Measurements from ENCODE around the gene ATG9B. TPM values are rescaled to one million over a fixed set of nuclear protein-coding genes. Genes with fewer than 3 reads are reported as not detected.

Gene ATG9B
- total and polyA plus RNA-seq, 7 donors = 0.12 to 0.18 (median 0.18) TPM; not detected in 4

DNA sequence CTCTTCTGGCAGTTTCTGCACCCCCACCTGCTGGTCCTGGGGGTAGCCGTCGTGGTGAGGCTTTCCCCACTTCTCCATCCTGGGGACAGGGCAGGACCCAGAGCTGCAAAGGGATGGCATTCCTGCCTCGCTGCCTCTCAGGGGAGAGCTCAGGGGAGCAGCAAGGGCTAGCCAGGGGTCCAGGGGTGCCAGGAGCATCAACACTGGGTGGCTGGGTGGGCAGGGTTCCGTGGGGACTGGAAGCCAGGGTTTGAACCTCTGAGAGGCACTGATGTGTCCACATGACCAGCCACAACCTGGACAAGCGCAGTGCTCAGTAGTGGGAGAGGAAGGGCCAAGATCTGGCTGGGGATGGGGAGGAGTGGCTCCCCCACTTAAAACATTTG, 9.6 kb upstream of the ATG9B start:
- Histone ChIP-seq H3K9me3 (no peaks in the 10 kb centered on the region), H3K4me3 (no peak overlapping the region), H3K27me3 (ENCODE audit: insufficient read depth in 3 of 3, low read length in 2 of 3) (no peaks in the 10 kb centered on the region), H3K27ac (no peak overlapping the region), H3K4me1 (peaks cover 26% of the 10 kb centered on the region), H3K36me3 (ENCODE audit: insufficient read depth in 1 of 2, low read depth in 1 of 2) (peaks cover 6 to 61% of the 10 kb centered on the region in 2 donors)
- ATAC-seq = no peak
- intact Hi-C loops (cut with DNase I) = loop anchor here in 1 of 2 donors (5.0 kb wide), 1 partner anchor 78 kb away; no protein-coding TSS in a partner anchor
- no peak for DNase-seq
- TF ChIP-seq, protein P1, sequence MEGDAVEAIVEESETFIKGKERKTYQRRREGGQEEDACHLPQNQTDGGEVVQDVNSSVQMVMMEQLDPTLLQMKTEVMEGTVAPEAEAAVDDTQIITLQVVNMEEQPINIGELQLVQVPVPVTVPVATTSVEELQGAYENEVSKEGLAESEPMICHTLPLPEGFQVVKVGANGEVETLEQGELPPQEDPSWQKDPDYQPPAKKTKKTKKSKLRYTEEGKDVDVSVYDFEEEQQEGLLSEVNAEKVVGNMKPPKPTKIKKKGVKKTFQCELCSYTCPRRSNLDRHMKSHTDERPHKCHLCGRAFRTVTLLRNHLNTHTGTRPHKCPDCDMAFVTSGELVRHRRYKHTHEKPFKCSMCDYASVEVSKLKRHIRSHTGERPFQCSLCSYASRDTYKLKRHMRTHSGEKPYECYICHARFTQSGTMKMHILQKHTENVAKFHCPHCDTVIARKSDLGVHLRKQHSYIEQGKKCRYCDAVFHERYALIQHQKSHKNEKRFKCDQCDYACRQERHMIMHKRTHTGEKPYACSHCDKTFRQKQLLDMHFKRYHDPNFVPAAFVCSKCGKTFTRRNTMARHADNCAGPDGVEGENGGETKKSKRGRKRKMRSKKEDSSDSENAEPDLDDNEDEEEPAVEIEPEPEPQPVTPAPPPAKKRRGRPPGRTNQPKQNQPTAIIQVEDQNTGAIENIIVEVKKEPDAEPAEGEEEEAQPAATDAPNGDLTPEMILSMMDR (IDR thresholded peaks at IDR 0.05) = no peak
- WGBS, 3 donors = 84 to 94% (median 88%) methylated on average over 5 of the region's 5 CpGs

DNA sequence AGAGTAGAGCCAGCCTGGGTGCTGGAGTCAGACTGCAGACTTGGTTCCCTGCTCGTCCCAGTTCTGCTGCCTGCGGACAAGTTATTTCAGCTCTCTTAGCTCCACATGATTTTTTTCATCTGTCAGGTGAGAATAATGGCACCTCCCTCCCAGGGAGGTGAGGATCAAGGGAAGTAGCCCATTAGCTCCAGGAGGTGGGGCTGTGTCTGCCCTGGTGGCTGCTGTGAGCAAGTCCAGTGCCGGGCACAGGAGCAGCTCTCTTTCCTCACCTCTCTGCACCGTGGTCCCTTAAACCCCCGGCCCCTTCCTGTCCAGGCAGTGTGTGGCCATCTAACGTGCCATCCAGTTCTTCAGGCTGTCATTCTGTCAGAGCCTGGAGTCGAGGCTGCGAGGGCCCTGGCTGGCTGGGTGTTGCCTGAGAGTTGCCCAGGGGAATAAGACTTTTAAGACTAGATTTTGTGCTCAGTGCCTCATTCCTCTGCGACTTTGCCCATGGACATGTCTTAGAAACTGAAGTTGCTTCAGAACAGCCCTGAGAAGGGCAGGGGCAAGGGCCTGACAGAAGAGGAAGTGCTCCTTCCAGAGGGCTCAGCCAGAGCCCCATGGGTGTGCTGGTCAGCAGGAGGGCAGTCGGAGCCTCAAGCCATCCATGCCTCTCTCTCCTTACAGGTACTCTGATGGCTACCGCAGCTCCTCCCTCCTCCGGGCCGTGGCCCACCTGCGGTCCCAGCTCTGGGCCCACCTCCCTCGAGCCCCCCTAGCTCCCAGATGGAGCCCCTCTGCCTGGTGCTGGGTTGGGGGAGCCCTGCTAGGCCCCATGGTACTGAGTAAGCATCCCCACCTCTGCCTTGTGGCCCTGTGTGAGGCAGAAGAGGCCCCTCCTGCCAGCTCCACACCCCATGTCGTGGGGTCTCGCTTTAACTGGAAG, 8.9 kb upstream of the ATG9B start:
- no peak for DNase-seq
- peaks cover 6 to 61% of the 10 kb centered on the region in 2 donors for H3K36me3 ChIP-seq (ENCODE audit: insufficient read depth in 1 of 2, low read depth in 1 of 2)
- H3K9me3 ChIP-seq = no peaks in the 10 kb centered on the region
- no peak overlapping the region for H3K27ac ChIP-seq
- ATAC-seq = no peak
- WGBS, 3 donors = 86 to 91% (median 89%) methylated on average over 17 of the region's 17 CpGs
- TF ChIP-seq, protein P1 (IDR thresholded peaks at IDR 0.05) = no peak
- no peaks in the 10 kb centered on the region for H3K27me3 ChIP-seq (ENCODE audit: insufficient read depth in 3 of 3, low read length in 2 of 3)
- H3K4me3 ChIP-seq = no peak overlapping the region
- H3K4me1 ChIP-seq = peaks cover 22% of the 10 kb centered on the region
- intact Hi-C loops (cut with DNase I) = loop anchor here in 1 of 2 donors (5.0 kb wide), 1 partner anchor 79 kb away; no protein-coding TSS in a partner anchor

DNA sequence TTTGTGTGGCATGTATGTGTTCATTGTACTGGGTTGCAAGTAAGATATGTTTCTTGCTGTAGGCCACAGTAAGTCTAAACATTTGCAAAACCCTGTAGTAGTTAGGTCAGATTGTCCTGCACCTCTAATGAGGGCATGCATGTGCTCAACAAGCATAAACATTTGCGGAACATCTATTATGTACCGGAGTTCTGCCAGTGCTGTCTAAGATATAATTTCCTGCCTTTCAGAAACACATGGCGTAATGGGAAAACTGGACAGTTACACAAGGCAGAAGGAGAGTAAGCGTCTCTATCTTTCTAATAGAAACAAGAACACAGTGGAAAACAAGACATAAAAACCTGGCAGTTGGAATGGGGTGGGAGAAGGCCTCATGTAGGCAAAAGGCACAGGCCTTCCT, 6.7 kb upstream of the ATG9B start:
- ATAC-seq (no peak), DNase-seq (no peak)
- Histone ChIP-seq H3K4me1 (peaks cover 22% of the 10 kb centered on the region), H3K9me3 (no peaks in the 10 kb centered on the region), H3K27ac (no peak overlapping the region), H3K27me3 (ENCODE audit: insufficient read depth in 3 of 3, low read length in 2 of 3) (no peaks in the 10 kb centered on the region), H3K4me3 (no peak overlapping the region), H3K36me3 (ENCODE audit: insufficient read depth in 1 of 2, low read depth in 1 of 2) (peaks cover under 1 to 42% of the 10 kb centered on the region in 2 donors)
- TF ChIP-seq, protein P1 (IDR thresholded peaks at IDR 0.05) = no peak
- WGBS, 3 donors = 85 to 91% (median 87%) methylated on average over 4 of the region's 4 CpGs
- intact Hi-C loops (cut with DNase I) = loop anchor here in 1 of 2 donors (5.0 kb wide), 1 partner anchor 81 kb away; no protein-coding TSS in a partner anchor

DNA sequence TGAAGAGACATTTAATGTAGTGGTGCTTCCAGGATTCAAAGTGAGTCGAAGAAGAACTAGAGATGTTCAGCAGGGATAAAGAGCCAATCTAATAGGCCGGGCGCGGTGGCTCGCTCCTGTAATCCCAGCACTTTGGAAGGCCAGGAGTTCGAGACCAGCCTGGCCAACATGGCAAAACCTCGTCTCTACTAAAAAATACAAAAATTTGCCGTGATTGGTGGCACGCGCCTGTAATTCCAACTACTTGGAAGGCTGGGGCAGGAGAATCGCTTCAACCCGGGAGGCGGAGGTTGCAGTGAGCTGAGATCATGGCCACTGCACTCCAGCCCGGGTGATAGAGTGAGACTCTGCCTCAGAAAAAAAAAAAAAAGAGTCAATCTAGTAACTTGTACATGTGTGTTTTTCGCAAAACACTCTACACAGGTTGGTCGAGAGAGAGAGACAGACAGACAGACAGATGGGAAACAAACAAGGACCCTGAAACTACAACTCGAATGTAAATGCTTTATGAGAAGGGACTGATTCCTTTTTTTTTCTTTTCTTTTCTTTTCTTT, 4.7 kb upstream of the ATG9B start:
- Histone ChIP-seq H3K4me1 (peaks cover 9% of the 10 kb centered on the region), H3K27ac (peak overlapping the region; percentile 88), H3K4me3 (peak overlapping the region; percentile 82), H3K36me3 (ENCODE audit: insufficient read depth in 1 of 2, low read depth in 1 of 2) (peaks cover 0 to 25% of the 10 kb centered on the region in 2 donors), H3K9me3 (no peaks in the 10 kb centered on the region), H3K27me3 (ENCODE audit: insufficient read depth in 3 of 3, low read length in 2 of 3) (no peaks in the 10 kb centered on the region)
- no peak for DNase-seq
- intact Hi-C loops (cut with DNase I) = loop anchor here in 1 of 2 donors (5.0 kb wide), 1 partner anchor 83 kb away; no protein-coding TSS in a partner anchor
- ATAC-seq = peak in 2 of 4 donors; percentile 5 to 18
- TF ChIP-seq, protein P1 (IDR thresholded peaks at IDR 0.05) = no peak
- 34 to 45% (median 37%) methylated on average over 17 of the region's 17 CpGs for WGBS, 3 donors
